Fibroblast of pulmonary artery (primary cell): ENCODE measurements around the gene CHD6.

ENCODE experiments used
- DNase-seq: peaks from one replicate; pipeline ENCODE4 v3.0.0-alpha.2; 2010; ENCODE audit warnings: low read depth
- H3K4me3 ChIP-seq: replicated peaks from 2 replicates; pipeline ENCODE4 v1.5.1; 2011; ENCODE audit warnings: low read depth, mild to moderate bottlenecking, control low read depth, low read length, moderate library complexity
- CTCF ChIP-seq: IDR thresholded peaks from 2 replicates; pipeline ENCODE4 v1.5.1; 2011; ENCODE audit warnings: mild to moderate bottlenecking, control low read depth, low read length, inconsistent platforms; ENCODE audit errors: missing control alignments

The CHD6 gene

DNA sequence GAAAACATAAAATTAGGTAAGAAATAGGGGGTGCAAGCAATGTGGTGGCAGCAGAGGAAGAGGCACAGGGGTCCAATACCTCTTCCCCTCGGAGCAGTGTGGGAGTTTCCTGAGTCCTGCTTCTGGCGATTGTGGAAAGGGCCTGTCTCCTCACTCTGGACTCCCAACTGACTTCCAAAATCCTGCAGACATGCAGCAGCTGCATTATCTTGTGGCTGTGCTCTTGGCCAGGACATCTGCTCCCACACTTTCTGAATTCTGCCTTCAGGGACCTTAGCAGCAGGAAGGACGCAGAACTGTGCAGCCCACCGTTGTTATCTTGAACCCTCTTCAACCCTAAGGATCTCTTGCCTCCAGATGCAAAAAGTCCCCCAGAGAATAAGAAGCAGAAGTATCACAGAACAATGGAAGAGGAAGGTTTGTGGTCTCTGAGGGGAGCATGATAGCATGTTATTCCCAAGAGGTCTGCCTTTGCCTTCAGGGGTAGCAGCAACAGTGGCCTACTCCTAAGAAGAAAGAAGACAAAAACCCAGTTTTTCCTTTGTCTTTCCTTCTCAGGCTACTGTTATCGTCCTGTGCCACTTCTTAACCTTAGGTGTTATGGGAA, 149.1 kb downstream of the CHD6 start:
- no peak for DNase-seq
- TF ChIP-seq CTCF: no peak
- H3K4me3 ChIP-seq: no peak overlapping the region

- DNase-seq: no peak
Measured at GRCh38 chr20:41467690-41468089, 150.5 kb downstream of the CHD6 start.

DNA sequence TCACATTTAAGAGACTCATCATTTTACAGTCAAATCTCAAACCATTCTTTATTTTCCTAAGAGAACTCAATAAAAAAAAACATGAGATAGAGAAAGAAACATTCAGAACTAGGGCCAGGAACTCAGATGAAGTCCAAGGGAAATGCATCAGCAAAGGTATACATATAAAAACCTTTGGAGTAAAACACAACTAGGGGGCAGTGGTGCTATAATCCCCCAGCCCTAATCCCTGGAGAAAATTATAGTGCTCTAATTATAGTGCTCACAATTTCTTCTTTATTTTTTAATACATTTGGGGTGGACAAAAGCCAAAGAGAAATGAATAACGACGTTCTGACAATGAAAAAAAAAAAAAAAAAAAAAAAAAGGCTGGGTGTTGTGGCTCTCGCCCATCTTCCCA, 151.0 kb downstream of the CHD6 start:
- no peak for DNase-seq
- TF ChIP-seq CTCF: no peak
- no peak overlapping the region for H3K4me3 ChIP-seq

More at GRCh38 chr20:41467690-41468089, 150.5 kb downstream of the CHD6 start:
- no peak for TF ChIP-seq CTCF
- H3K4me3 ChIP-seq: no peak overlapping the region

- H3K4me3 ChIP-seq: no peak overlapping the region
- TF ChIP-seq CTCF: no peak
- DNase-seq: no peak
Measured at GRCh38 chr20:41463567-41463966, 154.6 kb downstream of the CHD6 start.

DNA sequence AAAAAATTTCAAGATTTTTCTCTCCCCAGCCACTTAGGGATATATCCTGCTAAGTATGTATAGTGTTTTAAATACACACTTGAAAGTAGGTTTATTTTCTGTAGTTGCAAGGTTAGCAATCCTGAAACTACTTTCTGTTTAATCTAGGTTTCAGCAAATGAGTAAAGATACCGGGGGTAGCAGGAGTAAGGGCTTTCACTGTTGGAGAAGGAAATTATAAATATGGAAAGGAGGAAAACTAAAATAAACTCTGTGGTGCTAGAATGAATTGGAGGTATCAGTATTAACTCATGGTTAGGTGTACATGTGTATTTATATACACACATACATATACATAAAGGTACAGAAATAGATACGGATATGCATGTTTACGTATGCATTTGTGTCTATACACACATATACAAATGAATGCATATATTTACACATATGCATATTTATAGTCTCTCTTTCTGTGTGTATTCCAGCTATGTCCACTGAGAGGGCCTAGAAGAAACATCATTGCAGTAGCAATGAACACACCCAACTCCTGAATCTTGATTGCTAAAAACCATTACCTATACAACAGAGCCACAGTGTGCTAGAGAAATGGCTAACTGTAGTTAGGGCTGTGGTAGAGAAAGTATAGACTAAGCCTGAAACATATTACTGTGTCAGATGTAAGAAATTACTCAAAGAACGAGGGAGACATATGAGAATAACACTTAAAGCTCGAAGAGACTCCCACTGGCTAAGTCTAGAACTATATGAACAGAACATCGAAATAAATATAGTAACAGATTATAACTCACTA, 155.6 kb downstream of the CHD6 start:
- DNase-seq: no peak
- no peak overlapping the region for H3K4me3 ChIP-seq

GRCh38 chr20:41458761-41459160, 159.4 kb downstream of the CHD6 start:
- no peak overlapping the region for H3K4me3 ChIP-seq
- no peak for TF ChIP-seq CTCF
- no peak for DNase-seq

More for the DNA sequence above, 155.6 kb downstream of the CHD6 start:
- TF ChIP-seq CTCF: no peak
